WTC11 (cell line): ENCODE measurements around the gene C11orf71. TPM values are rescaled to one million over a fixed set of nuclear protein-coding genes. Genes with fewer than 3 reads are reported as not detected.

Experiments
- ATAC-seq: fragments of 200-7000 bp; cut with Tn5 transposase; 2 replicates; pipeline ENCODE4 v1.10.0; 2021; ENCODE audit warnings: mild to moderate bottlenecking, moderate library complexity
- CTCF ChIA-PET: fragments of 300-600 bp; sonication (Branson Sonifier 250); formaldehyde crosslinking; loops from one replicate; lab custom pipeline; 2021; ENCODE audit warnings: antibody characterized with exemption; lab: Charles Lee
- POLR2A ChIA-PET: fragments of 350-600 bp; sonication (Branson Sonifier 250); formaldehyde crosslinking; loops from one replicate; lab custom pipeline; 2021; ENCODE audit warnings: antibody characterized with exemption; lab: Charles Lee
- DNase-seq: peaks from one replicate; pipeline ENCODE4 v3.0.0; 2021; ENCODE audit warnings: low spot score
- H3K27ac Mint-ChIP-seq: 2 replicates; pipeline ENCODE4 v1.8.0; 2021; ENCODE audit warnings: mixed read lengths
- H3K27me3 Mint-ChIP-seq: 2 replicates; pipeline ENCODE4 v1.8.0; 2021; ENCODE audit warnings: low read depth, mild to moderate bottlenecking, moderate library complexity, mixed read lengths
- H3K36me3 Mint-ChIP-seq: 2 replicates; pipeline ENCODE4 v1.8.0; 2021; ENCODE audit warnings: mixed read lengths
- H3K4me1 Mint-ChIP-seq: 2 replicates; pipeline ENCODE4 v1.8.0; 2022; ENCODE audit warnings: mixed read lengths
- H3K4me3 Mint-ChIP-seq: 2 replicates; pipeline ENCODE4 v1.8.0; 2021; ENCODE audit warnings: mild to moderate bottlenecking, moderate library complexity, mixed read lengths
- H3K9me3 Mint-ChIP-seq: 2 replicates; pipeline ENCODE4 v1.8.0; 2021; ENCODE audit warnings: mixed read lengths
- AFF4 ChIP-seq: sonication (generic); formaldehyde crosslinking; IDR thresholded peaks from 2 replicates; pipeline ENCODE4 v1.8.1; 2023; ENCODE audit warnings: mild to moderate bottlenecking, missing genetic modification reagents, borderline replicate concordance
- EMX1 ChIP-seq: fragments of 250-450 bp; sonication (Bioruptor Pico); IDR thresholded peaks from 2 replicates; pipeline ENCODE4 v1.8.0; 2021; ENCODE audit warnings: mild to moderate bottlenecking
- GABPB1 ChIP-seq: sonication (generic); formaldehyde crosslinking; IDR thresholded peaks from 2 replicates; pipeline ENCODE4 v1.8.1; 2023; ENCODE audit warnings: mild to moderate bottlenecking, missing genetic modification reagents
- GTF2I ChIP-seq: fragments of 250-450 bp; sonication (Bioruptor Pico); conservative IDR thresholded peaks from 2 replicates; pipeline ENCODE4 v1.4.0; 2021; ENCODE audit warnings: mild to moderate bottlenecking
- HMGXB4 ChIP-seq: sonication (generic); formaldehyde crosslinking; IDR thresholded peaks from 2 replicates; pipeline ENCODE4 v1.8.1; 2023; ENCODE audit warnings: mild to moderate bottlenecking, moderate library complexity, missing genetic modification reagents
- IRF1 ChIP-seq: sonication (generic); formaldehyde crosslinking; IDR thresholded peaks from 2 replicates; pipeline ENCODE4 v1.8.0; 2023; ENCODE audit warnings: missing genetic modification reagents
- KAT7 ChIP-seq: sonication (generic); formaldehyde crosslinking; IDR thresholded peaks from 2 replicates; pipeline ENCODE4 v1.8.1; 2023; ENCODE audit warnings: missing genetic modification reagents, mild to moderate bottlenecking, borderline replicate concordance
- NFYB ChIP-seq: sonication (generic); formaldehyde crosslinking; conservative IDR thresholded peaks from 2 replicates; pipeline ENCODE4 v1.8.0; 2022; ENCODE audit warnings: low read depth, missing genetic modification reagents
- ZBTB21 ChIP-seq: sonication (generic); formaldehyde crosslinking; IDR thresholded peaks from 2 replicates; pipeline ENCODE4 v1.8.1; 2023; ENCODE audit warnings: mild to moderate bottlenecking, missing genetic modification reagents, borderline replicate concordance
- ZNF121 ChIP-seq: sonication (generic); formaldehyde crosslinking; IDR thresholded peaks from 2 replicates; pipeline ENCODE4 v1.8.0; 2023; ENCODE audit warnings: missing genetic modification reagents
- ZNF219 ChIP-seq: sonication (generic); formaldehyde crosslinking; IDR thresholded peaks from 2 replicates; pipeline ENCODE4 v1.8.0; 2023; ENCODE audit warnings: missing genetic modification reagents, mild to moderate bottlenecking, borderline replicate concordance
- ZNF263 ChIP-seq: sonication (generic); formaldehyde crosslinking; IDR thresholded peaks from 2 replicates; pipeline ENCODE4 v1.8.1; 2022; ENCODE audit warnings: low read depth, mild to moderate bottlenecking, moderate library complexity, missing genetic modification reagents
- ZNF317 ChIP-seq: sonication (generic); formaldehyde crosslinking; IDR thresholded peaks from 2 replicates; pipeline ENCODE4 v1.8.1; 2023; ENCODE audit warnings: low read depth, mild to moderate bottlenecking, moderate library complexity, missing genetic modification reagents, borderline replicate concordance
- ZNF423 ChIP-seq: fragments of 250-450 bp; sonication (Bioruptor Pico); IDR thresholded peaks from 2 replicates; pipeline ENCODE4 v2.1.2; 2022; ENCODE audit warnings: mild to moderate bottlenecking, moderate library complexity
- ZNF671 ChIP-seq: fragments of 250-450 bp; sonication (Bioruptor Pico); IDR thresholded peaks from 2 replicates; pipeline ENCODE4 v1.8.0; 2021; ENCODE audit warnings: mild to moderate bottlenecking
- ZSCAN18 ChIP-seq: fragments of 250-450 bp; sonication (Bioruptor Pico); IDR thresholded peaks from 2 replicates; pipeline ENCODE4 v2.1.2; 2022; ENCODE audit warnings: mild to moderate bottlenecking, moderate library complexity
- total RNA-seq: library from RNA; stranded (reverse); gene quantifications from 3 replicates; pipeline ENCODE4 v1.2.3, GENCODE V29; 2021
- TF ChIP-seq, protein P1 (sequence below): fragments of 250-450 bp; sonication (Bioruptor Pico); IDR thresholded peaks from 2 replicates; pipeline ENCODE4 v1.8.0; 2021; ENCODE audit warnings: mild to moderate bottlenecking
- TF ChIP-seq, protein P2 (sequence below): sonication (generic); formaldehyde crosslinking; IDR thresholded peaks from 2 replicates; pipeline ENCODE4 v1.8.0; 2022; ENCODE audit warnings: mild to moderate bottlenecking, missing genetic modification reagents
- TF ChIP-seq, protein P3 (sequence below): fragments of 250-450 bp; sonication (Bioruptor Pico); conservative IDR thresholded peaks from 2 replicates; pipeline ENCODE4 v1.9.0; 2021; ENCODE audit warnings: mild to moderate bottlenecking
- TF ChIP-seq, protein P4 (sequence below): sonication (generic); formaldehyde crosslinking; IDR thresholded peaks from 2 replicates; pipeline ENCODE4 v1.8.1; 2022; ENCODE audit warnings: low read depth, mild to moderate bottlenecking, moderate library complexity, missing genetic modification reagents, borderline replicate concordance

Gene C11orf71
- total RNA-seq, 1 experiment from 2014 or later: 5.9 TPM

DNA sequence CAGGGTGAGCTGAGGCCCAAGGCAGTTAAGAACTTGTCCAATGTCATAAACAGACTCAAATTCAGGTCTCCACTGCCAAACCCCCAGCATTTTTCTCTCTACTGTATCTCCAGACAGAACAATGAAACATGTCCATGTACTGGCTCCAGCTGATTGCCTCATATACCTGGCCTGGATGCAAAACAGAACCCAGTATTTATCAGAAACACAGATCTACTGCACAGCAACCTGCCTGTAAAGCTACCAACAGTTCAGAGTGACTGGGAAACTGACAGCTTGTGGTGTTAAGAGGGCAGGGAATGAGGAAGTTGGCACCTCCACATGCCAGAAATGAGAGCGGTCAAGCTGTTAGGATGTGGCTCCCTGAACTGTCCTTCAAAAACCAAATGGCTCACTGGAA lies 41.6 kb downstream of the C11orf71 start:
- ATAC-seq (no peak), DNase-seq (no peak)
- no peaks in the 10 kb centered on the region for H3K4me1 Mint-ChIP-seq
- H3K27ac Mint-ChIP-seq: peak overlapping the region; percentile 64; the same call in 1 of the 2 replicates
- ChIA-PET CTCF (interaction anchor here (0.6 kb wide), 1 partner anchor 10 kb away, joined by 3 read pairs; no protein-coding TSS in a partner anchor), POLR2A (no interaction called here)
- H3K9me3 Mint-ChIP-seq: peaks cover 9% of the 10 kb centered on the region; the same call in 1 of the 2 replicates
- TF ChIP-seq ZSCAN18: no peak
- no peak for TF ChIP-seq ZNF317 (CRISPR knock-in tag)
- TF ChIP-seq, protein P1, sequence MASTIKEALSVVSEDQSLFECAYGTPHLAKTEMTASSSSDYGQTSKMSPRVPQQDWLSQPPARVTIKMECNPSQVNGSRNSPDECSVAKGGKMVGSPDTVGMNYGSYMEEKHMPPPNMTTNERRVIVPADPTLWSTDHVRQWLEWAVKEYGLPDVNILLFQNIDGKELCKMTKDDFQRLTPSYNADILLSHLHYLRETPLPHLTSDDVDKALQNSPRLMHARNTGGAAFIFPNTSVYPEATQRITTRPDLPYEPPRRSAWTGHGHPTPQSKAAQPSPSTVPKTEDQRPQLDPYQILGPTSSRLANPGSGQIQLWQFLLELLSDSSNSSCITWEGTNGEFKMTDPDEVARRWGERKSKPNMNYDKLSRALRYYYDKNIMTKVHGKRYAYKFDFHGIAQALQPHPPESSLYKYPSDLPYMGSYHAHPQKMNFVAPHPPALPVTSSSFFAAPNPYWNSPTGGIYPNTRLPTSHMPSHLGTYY (CRISPR knock-in tag): no peak
- no peak for TF ChIP-seq AFF4 (CRISPR knock-in tag)
- TF ChIP-seq EMX1 (CRISPR knock-in tag): no peak
- TF ChIP-seq KAT7 (CRISPR knock-in tag): no peak
- TF ChIP-seq ZNF671: no peak
- no peak for TF ChIP-seq ZNF219 (CRISPR knock-in tag)
- TF ChIP-seq IRF1 (CRISPR knock-in tag): no peak
- no peak for TF ChIP-seq ZBTB21
- TF ChIP-seq GTF2I (CRISPR knock-in tag): no peak
- TF ChIP-seq, protein P2, sequence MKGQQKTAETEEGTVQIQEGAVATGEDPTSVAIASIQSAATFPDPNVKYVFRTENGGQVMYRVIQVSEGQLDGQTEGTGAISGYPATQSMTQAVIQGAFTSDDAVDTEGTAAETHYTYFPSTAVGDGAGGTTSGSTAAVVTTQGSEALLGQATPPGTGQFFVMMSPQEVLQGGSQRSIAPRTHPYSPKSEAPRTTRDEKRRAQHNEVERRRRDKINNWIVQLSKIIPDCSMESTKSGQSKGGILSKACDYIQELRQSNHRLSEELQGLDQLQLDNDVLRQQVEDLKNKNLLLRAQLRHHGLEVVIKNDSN (CRISPR knock-in tag): no peak
- TF ChIP-seq ZNF423 (CRISPR knock-in tag): no peak
- no peak for TF ChIP-seq ZNF263 (CRISPR knock-in tag)
- no peak for TF ChIP-seq HMGXB4
- TF ChIP-seq ZNF121 (CRISPR knock-in tag): no peak
- H3K4me3 Mint-ChIP-seq: no peak overlapping the region
- no peaks in the 10 kb centered on the region for H3K27me3 Mint-ChIP-seq
- H3K36me3 Mint-ChIP-seq: no peaks in the 10 kb centered on the region

- Mint-ChIP-seq H3K27me3 (no peaks in the 10 kb centered on the region), H3K4me3 (no peak overlapping the region), H3K9me3 (peaks cover 9% of the 10 kb centered on the region), H3K36me3 (no peaks in the 10 kb centered on the region), H3K27ac (no peak overlapping the region), H3K4me1 (peaks cover 8% of the 10 kb centered on the region; the same call in 1 of the 2 replicates)
- ATAC-seq: no peak
- ChIA-PET POLR2A (no interaction called here), CTCF (no interaction called here)
- no peak for DNase-seq
- TF ChIP-seq, protein P3, sequence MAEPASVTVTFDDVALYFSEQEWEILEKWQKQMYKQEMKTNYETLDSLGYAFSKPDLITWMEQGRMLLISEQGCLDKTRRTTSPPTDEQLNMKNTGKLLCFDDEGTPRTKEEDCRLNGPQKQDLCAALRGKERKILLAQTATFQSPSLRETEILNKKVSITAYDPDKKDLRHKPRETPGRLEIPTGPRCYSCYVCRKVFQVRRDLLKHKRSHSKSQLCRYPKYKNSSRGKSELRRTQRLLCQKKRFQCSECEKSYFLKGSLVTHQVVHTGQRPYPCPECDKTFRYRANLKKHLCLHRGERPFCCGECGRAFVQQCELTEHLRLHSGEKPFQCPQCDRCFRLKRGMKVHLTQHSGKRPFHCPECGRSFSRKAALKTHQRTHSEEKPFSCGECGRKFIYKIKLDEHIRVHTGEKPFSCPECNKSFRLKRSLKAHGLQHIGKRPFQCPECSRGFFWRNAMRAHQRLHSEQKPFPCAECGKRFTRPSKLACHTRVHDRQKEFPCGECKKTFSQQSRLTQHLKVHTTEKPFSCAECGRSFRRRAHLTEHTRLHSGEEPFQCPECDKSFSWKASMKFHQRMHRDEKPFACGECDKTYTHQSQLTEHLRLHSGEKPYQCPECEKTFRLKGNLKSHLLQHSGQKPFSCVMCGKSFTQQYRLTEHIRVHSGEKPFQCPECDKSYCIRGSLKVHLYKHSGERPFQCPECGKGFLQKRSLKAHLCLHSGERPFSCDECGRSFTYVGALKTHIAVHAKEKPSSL (CRISPR knock-in tag): no peak
- TF ChIP-seq, protein P4, sequence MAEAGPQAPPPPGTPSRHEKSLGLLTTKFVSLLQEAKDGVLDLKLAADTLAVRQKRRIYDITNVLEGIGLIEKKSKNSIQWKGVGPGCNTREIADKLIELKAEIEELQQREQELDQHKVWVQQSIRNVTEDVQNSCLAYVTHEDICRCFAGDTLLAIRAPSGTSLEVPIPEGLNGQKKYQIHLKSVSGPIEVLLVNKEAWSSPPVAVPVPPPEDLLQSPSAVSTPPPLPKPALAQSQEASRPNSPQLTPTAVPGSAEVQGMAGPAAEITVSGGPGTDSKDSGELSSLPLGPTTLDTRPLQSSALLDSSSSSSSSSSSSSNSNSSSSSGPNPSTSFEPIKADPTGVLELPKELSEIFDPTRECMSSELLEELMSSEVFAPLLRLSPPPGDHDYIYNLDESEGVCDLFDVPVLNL (CRISPR knock-in tag): no peak
- TF ChIP-seq, protein P2 (CRISPR knock-in tag): no peak
- TF ChIP-seq ZNF671 (no peak), GABPB1 (no peak), NFYB (no peak), KAT7 (CRISPR knock-in tag) (no peak)
Measured at GRCh38 chr11:114354076-114354475, 46.2 kb downstream of the C11orf71 start.
